Measurements from ENCODE around the gene PCDHA1.
A peak's percentile ranks its signal among the peaks of the same experiment; 100 is the strongest.
"Not testable (repeated sequence)": the region's sequence is repeated elsewhere in the genome, so short reads cannot be mapped to it uniquely, and the experiment has no call there.

Gene PCDHA1

GRCh38 chr5:140808889-140809291 is 22.9 kb downstream of the PCDHA1 start:
- DNase-seq, result no peak

GRCh38 chr5:140821375-140822280 is 35.7 kb downstream of the PCDHA1 start, which contains the start of gene PCDHA5:
TSS of gene PCDHA5 (plus strand) at chr5:140821613.
- DNase-seq, result no peak

DNA sequence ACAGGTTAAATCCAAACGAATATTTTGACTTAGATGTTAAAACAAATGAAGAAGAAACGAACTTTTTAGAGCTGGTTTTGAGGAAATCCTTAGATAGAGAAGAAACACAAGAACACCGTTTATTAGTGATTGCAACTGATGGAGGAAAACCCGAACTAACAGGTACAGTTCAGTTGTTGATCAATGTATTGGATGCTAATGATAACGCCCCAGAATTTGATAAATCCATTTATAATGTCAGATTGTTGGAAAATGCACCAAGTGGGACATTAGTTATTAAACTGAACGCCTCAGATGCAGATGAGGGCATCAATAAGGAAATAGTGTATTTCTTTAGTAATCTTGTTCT is 36.3 kb downstream of the PCDHA1 start:
- no peak for DNase-seq

DNA sequence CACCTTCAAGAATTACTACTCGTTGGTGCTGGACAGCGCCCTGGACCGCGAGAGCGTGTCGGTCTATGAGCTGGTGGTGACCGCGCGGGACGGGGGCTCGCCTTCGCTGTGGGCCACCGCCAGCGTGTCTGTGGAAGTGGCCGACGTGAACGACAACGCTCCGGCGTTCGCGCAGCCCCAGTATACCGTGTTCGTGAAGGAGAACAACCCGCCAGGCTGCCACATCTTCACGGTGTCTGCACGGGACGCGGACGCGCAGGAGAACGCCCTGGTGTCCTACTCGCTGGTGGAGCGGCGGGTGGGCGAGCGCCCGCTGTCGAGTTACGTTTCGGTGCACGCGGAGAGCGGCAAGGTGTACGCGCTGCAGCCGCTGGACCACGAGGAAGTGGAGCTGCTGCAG is 37.0 kb downstream of the PCDHA1 start:
- not testable (repeated sequence) for DNase-seq

- no peak for DNase-seq
Measured at GRCh38 chr5:140823475-140823874, 37.5 kb downstream of the PCDHA1 start.

GRCh38 chr5:140827704-140828361 is 41.9 kb downstream of the PCDHA1 start, which contains the start of gene PCDHA6:
TSS of gene PCDHA6 (plus strand) at chr5:140827960. CDS start at chr5:140828092, 132 bp downstream.
- DNase-seq, result no peak

DNA sequence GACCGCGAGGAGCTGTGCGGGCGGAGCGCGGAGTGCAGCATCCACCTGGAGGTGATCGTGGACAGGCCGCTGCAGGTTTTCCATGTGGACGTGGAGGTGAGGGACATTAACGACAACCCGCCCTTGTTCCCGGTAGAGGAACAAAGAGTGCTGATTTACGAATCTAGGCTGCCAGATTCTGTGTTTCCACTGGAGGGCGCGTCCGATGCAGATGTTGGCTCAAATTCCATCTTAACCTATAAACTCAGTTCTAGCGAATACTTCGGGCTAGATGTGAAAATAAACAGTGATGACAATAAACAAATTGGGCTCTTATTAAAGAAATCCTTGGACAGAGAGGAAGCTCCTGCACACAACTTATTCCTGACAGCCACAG is 42.4 kb downstream of the PCDHA1 start:
- no peak for DNase-seq

- DNase-seq, result not testable (repeated sequence)
Measured at GRCh38 chr5:140829511-140830501, 43.9 kb downstream of the PCDHA1 start.

DNA sequence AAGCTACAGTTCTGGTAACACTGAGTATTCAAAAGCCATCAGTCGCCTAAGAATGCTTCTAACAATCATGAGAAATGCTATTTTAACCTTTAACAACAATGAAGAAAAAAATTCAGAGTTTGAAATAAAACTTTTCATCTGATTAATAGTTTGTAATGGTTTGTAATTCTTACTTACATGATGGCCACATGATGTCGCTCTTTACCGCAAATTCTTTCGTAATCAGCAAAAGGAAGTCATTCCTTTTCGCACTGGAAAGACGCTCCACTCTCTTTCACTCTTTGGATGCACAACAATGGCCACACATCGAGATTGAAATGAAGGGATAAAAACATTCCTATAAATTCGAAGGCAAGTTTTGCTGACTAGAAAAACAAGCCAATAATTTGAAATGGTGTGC is 48.1 kb downstream of the PCDHA1 start, which contains the start of gene PCDHA7:
TSS of gene PCDHA7 (plus strand) at position 277 of the 400 bp plus-strand sequence. CDS start at position 392, 115 bp downstream.
- no peak for DNase-seq

GRCh38 chr5:140834439-140835008 is 48.6 kb downstream of the PCDHA1 start:
- not testable (repeated sequence) for DNase-seq

DNA sequence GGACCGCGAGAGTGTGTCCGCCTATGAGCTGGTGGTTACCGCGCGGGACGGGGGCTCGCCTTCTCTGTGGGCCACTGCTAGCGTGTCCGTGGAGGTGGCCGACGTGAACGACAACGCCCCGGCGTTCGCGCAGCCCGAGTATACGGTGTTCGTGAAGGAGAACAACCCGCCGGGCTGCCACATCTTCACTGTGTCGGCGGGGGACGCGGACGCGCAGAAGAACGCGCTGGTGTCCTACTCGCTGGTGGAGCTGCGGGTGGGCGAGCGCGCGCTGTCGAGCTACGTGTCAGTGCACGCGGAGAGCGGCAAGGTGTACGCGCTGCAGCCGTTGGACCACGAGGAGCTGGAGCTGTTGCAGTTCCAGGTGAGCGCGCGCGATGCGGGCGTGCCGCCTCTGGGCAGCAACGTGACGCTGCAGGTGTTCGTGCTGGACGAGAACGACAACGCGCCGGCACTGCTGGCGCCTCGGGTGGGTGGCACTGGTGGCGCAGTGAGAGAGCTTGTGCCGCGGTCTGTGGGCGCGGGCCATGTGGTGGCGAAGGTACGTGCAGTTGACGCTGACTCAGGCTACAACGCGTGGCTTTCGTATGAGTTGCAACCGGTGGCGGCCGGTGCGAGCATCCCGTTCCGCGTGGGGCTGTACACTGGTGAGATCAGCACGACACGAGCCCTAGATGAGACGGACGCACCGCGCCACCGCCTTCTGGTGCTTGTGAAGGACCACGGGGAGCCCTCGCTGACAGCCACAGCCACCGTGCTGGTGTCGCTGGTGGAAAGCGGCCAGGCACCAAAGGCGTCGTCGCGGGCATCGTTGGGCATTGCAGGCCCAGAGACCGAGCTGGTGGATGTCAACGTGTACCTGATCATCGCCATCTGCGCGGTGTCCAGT is 49.9 kb downstream of the PCDHA1 start:
- DNase-seq, result no peak

- DNase-seq, result peak; percentile 5 to 61
Measured at GRCh38 chr5:140840978-140841962, 55.3 kb downstream of the PCDHA1 start, which contains the start of gene PCDHA8. TSS of gene PCDHA8 (plus strand) at chr5:140841187. CDS start at chr5:140841322, 135 bp downstream.

GRCh38 chr5:140842798-140843733 is 57.1 kb downstream of the PCDHA1 start:
- DNase-seq, result no peak

DNA sequence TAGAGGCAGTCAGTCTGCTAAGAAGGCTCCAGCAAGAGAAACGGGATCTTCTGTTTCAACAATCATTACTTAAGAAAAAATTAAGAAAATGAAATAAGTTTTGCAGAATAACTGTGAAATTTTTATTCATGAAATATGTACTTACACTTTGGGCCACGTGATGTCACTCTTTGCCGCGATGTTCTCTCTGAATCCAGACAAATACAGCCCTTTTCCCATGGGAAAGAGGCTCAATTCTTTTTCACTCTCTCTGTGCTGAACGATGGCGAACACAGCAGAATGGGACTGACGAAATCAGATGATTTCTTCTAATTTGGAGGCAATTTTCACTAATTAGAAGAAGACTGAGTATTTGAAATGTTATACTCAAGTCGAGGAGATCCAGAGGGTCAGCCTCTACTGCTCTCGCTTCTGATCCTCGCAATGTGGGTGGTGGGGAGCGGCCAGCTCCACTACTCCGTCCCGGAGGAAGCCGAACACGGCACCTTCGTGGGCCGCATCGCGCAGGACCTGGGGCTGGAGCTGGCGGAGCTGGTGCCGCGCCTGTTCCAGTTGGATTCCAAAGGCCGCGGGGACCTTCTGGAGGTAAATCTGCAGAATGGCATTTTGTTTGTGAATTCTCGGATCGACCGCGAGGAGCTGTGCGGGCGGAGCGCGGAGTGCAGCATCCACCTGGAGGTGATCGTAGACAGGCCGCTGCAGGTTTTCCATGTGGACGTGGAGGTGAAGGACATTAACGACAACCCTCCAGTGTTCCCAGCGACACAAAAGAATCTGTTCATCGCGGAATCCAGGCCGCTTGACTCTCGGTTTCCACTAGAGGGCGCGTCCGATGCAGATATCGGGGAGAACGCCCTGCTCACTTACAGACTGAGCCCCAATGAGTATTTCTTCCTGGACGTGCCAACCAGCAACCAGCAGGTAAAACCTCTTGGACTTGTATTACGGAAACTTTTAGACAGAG is 62.5 kb downstream of the PCDHA1 start, which contains the start of gene PCDHA9:
TSS of gene PCDHA9 (plus strand) at position 244 of the 964 bp plus-strand sequence. CDS start at position 358, 114 bp downstream.
- not testable (repeated sequence) for DNase-seq

DNA sequence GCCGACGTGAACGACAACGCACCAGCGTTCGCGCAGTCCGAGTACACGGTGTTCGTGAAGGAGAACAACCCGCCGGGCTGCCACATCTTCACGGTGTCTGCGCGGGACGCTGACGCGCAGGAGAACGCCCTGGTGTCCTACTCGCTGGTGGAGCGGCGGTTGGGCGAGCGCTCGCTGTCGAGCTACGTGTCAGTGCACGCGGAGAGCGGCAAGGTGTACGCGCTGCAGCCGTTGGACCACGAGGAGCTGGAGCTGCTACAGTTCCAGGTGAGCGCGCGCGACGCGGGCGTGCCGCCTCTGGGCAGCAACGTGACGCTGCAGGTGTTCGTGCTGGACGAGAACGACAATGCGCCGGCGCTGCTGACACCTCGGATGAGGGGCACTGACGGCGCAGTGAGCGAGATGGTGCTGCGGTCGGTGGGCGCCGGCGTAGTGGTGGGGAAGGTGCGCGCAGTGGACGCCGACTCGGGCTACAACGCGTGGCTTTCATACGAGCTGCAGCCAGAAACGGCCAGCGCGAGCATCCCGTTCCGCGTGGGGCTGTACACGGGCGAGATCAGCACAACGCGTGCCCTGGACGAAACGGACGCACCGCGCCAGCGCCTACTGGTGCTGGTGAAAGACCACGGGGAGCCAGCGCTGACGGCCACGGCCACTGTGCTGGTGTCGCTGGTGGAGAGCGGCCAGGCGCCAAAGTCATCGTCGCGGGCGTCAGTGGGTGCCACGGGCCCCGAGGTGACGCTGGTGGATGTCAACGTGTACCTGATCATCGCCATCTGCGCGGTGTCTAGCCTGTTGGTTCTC is 64.1 kb downstream of the PCDHA1 start:
- DNase-seq, result not testable (repeated sequence)

Data from NCI-H524 (cell line).